GM10248 (cell line): Measurements from ENCODE around the gene CDH22.

Experiments
- CTCF ChIA-PET: fragments of 300-600 bp; sonication (Branson Sonifier 250); formaldehyde crosslinking; extraction: SDS; loops from one replicate; lab custom pipeline; 2021; ENCODE audit warnings: antibody characterized with exemption; lab: Yijun Ruan, JAX
- POLR2A ChIA-PET: fragments of 350-650 bp; sonication (Branson Sonifier 250); formaldehyde crosslinking; extraction: SDS; loops from one replicate; lab custom pipeline; 2020; ENCODE audit warnings: antibody characterized with exemption; lab: Yijun Ruan, JAX
- DNase-seq: peaks from one replicate; pipeline ENCODE4 v3.0.0; 2012; ENCODE audit errors: extremely low spot score
- TF ChIP-seq, protein P1 (sequence below): IDR thresholded peaks from 2 replicates; pipeline ENCODE4 v1.5.1; 2012; ENCODE audit warnings: mild to moderate bottlenecking, low read depth; ENCODE audit errors: extremely low read depth, missing control alignments, control extremely low read depth

Gene CDH22

DNA sequence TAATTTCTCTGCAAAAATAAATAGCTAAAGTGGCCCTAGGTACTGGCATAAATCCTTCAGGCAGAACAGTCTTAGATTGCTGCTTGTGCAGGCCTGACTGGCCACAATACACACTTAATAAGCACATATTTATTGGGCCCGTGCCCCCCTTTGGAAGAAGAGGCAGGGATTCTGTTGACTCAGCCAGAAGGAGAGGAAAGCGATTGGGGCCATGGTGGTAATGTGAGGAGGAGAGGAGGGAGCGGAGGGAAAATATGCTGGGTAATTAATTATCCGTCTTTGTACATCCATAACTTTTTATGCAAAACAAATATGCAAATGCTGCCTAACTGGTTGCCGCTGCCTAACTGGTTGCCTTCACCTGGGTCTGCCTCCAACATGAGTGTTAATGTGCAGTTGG lies 154.0 kb downstream of the CDH22 start:
- ChIA-PET CTCF (interaction anchor here (1.2 to 1.4 kb wide), 3 partner anchors 9 to 19 kb away, joined by 3 to 4 read pairs (median 4); no protein-coding TSS in a partner anchor), POLR2A (no interaction called here)
- TF ChIP-seq, protein P1, sequence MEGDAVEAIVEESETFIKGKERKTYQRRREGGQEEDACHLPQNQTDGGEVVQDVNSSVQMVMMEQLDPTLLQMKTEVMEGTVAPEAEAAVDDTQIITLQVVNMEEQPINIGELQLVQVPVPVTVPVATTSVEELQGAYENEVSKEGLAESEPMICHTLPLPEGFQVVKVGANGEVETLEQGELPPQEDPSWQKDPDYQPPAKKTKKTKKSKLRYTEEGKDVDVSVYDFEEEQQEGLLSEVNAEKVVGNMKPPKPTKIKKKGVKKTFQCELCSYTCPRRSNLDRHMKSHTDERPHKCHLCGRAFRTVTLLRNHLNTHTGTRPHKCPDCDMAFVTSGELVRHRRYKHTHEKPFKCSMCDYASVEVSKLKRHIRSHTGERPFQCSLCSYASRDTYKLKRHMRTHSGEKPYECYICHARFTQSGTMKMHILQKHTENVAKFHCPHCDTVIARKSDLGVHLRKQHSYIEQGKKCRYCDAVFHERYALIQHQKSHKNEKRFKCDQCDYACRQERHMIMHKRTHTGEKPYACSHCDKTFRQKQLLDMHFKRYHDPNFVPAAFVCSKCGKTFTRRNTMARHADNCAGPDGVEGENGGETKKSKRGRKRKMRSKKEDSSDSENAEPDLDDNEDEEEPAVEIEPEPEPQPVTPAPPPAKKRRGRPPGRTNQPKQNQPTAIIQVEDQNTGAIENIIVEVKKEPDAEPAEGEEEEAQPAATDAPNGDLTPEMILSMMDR, result no peak
- no peak for DNase-seq

GRCh38 chr20:46152824-46153586 lies 155.3 kb downstream of the CDH22 start:
- CTCF ChIA-PET, result interaction anchor here (1.2 to 3.7 kb wide), 6 partner anchors 8 to 50 kb away, joined by 3 to 20 read pairs (median 5); no protein-coding TSS in a partner anchor
- TF ChIP-seq, protein P1, result no peak
- DNase-seq, result no peak
- POLR2A ChIA-PET, result interaction anchor here (0.7 kb wide), 1 partner anchor 14 kb away, joined by 4 read pairs; no protein-coding TSS in a partner anchor

GRCh38 chr20:46151936-46152335 lies 156.4 kb downstream of the CDH22 start:
- peak; percentile 68 for DNase-seq
- ChIA-PET POLR2A (no interaction called here), CTCF (interaction anchor here (0.5 to 3.7 kb wide), 8 partner anchors 10 to 139 kb away, joined by 3 to 20 read pairs (median 5); no protein-coding TSS in a partner anchor)
- TF ChIP-seq, protein P1, result peak; percentile 20

DNA sequence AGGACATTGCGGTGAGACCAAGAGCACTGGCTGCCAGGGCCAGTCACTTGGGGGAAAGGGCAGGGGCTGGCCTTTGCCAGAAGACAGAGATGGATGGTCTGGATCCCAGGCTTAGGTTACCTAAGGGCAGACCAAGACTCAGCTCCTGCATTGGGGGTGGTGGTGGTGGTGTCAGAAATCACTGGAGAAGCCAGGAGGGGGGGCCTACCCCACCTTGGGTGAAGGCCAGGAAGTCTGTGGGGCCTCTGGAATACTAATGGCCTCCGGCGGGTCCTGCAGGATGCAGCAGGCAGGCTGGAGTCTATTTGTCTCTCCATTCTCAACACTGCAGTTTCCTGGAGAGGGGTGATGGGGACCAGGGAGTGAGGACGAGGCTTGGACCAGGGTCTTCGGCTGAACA lies 157.4 kb downstream of the CDH22 start:
- TF ChIP-seq, protein P1, result no peak
- ChIA-PET CTCF (interaction anchor here (1.4 to 3.7 kb wide), 4 partner anchors 11 to 119 kb away, joined by 3 to 20 read pairs (median 8); no protein-coding TSS in a partner anchor), POLR2A (no interaction called here)
- no peak for DNase-seq

GRCh38 chr20:46148313-46149208 lies 159.7 kb downstream of the CDH22 start:
- TF ChIP-seq, protein P1, result no peak
- ChIA-PET CTCF (interaction anchor here (1.0 to 3.0 kb wide), 5 partner anchors 10 to 26 kb away, joined by 3 to 8 read pairs (median 6); no protein-coding TSS in a partner anchor), POLR2A (no interaction called here)
- no peak for DNase-seq

- no peak for DNase-seq
- TF ChIP-seq, protein P1, result no peak
- ChIA-PET POLR2A (no interaction called here), CTCF (interaction anchor here (1.0 to 3.0 kb wide), 5 partner anchors 12 to 203 kb away, joined by 3 to 8 read pairs (median 3); no protein-coding TSS in a partner anchor)
These were observed 162.6 kb downstream of the CDH22 start for GRCh38 chr20:46145713-46146112.
